H1 (cell line): Measurements from ENCODE around the gene OR1M1. TPM values are rescaled to one million over a fixed set of nuclear protein-coding genes. Genes with fewer than 3 reads are reported as not detected.

Experiments
- CTCF ChIA-PET: fragments of 300-600 bp; sonication (Branson Sonifier 250); formaldehyde crosslinking; loops from one replicate; lab custom pipeline; 2021; ENCODE audit not compliant: partially characterized antibody; lab: Charles Lee
- POLR2A ChIA-PET: fragments of 300-600 bp; sonication (Branson Sonifier 250); formaldehyde crosslinking; loops from one replicate; lab custom pipeline; 2021; ENCODE audit warnings: inconsistent platforms; ENCODE audit not compliant: partially characterized antibody; lab: Charles Lee
- DNase-seq, 2 experiments: peaks; one replicate each; pipeline versions ENCODE4 v3.0.0 to v3.0.0-alpha.2; 2010 to 2022; ENCODE audit warnings: low spot score in 2 of 2, low read depth in 1 of 2, mixed read lengths in 1 of 2
- FAIRE-seq: peaks from 2 replicates; lab custom pipeline; 2011; peaks lifted over from hg19 to GRCh38; lab: Jason Lieb, UNC
- H2AFZ ChIP-seq: 2 replicates; pipeline ENCODE4 v1.8.1; 2012; ENCODE audit warnings: low read length, inconsistent platforms
- H2AK5ac ChIP-seq: 2 replicates; pipeline ENCODE4 v1.6.1; 2013; ENCODE audit warnings: low read depth, low read length
- H2BK120ac ChIP-seq: replicated peaks from 2 replicates; pipeline ENCODE3; 2013; ENCODE audit warnings: low read depth, low read length, inconsistent platforms
- H2BK12ac ChIP-seq: 2 replicates; pipeline ENCODE4 v1.6.1; 2013; ENCODE audit warnings: low read depth, low read length
- H2BK15ac ChIP-seq: 2 replicates; pipeline ENCODE4 v1.6.1; 2013; ENCODE audit warnings: low read length
- H2BK20ac ChIP-seq: 2 replicates; pipeline ENCODE4 v1.6.1; 2013; ENCODE audit warnings: low read length
- H2BK5ac ChIP-seq: 2 replicates; pipeline ENCODE4 v1.6.1; 2013; ENCODE audit warnings: low read depth, low read length
- H3K14ac ChIP-seq: 2 replicates; pipeline ENCODE4 v1.6.1; 2013; ENCODE audit warnings: inconsistent platforms; ENCODE audit not compliant: insufficient read length
- H3K18ac ChIP-seq: 2 replicates; pipeline ENCODE4 v1.6.1; 2013; ENCODE audit warnings: low read length; ENCODE audit errors: extremely low read depth
- H3K23ac ChIP-seq: 2 replicates; pipeline ENCODE4 v1.6.1; 2013; ENCODE audit warnings: inconsistent platforms; ENCODE audit not compliant: insufficient read length
- H3K23me2 ChIP-seq: 2 replicates; pipeline ENCODE4 v1.6.1; 2013; ENCODE audit warnings: low read depth, low read length
- H3K27ac ChIP-seq: 2 replicates; pipeline ENCODE4 v1.6.1; 2011; ENCODE audit warnings: low read depth, low read length, inconsistent platforms
- H3K27me3 ChIP-seq, 4 experiments: replicated peaks in 1 of 4; 1 replicate in 1 of 4; 2 replicates in 3 of 4; pipeline versions ENCODE4 v1.6.1 to v1.8.1; 2011 to 2013; ENCODE audit warnings: low read length in 3 of 4, mild to moderate bottlenecking in 3 of 4, inconsistent platforms in 2 of 4, mixed read lengths in 2 of 4, moderate library complexity in 1 of 4; ENCODE audit not compliant: control insufficient read depth in 3 of 4, insufficient read depth in 3 of 4; ENCODE audit errors: extremely low read depth in 1 of 4
- H3K36me3 ChIP-seq, 4 experiments: 2 replicates each; pipeline versions ENCODE4 v1.6.1 to v1.8.1; 2011 to 2013; ENCODE audit warnings: mild to moderate bottlenecking in 4 of 4, low read length in 3 of 4, moderate library complexity in 2 of 4, control low read depth in 1 of 4, inconsistent platforms in 1 of 4; ENCODE audit not compliant: insufficient read depth in 4 of 4, control insufficient read depth in 2 of 4
- H3K4ac ChIP-seq: replicated peaks from 2 replicates; pipeline ENCODE3; 2013; ENCODE audit warnings: low read length, low read depth, mixed read lengths, inconsistent platforms; ENCODE audit not compliant: insufficient read length
- H3K4me1 ChIP-seq, 4 experiments: replicated peaks in 1 of 4; 1 replicate in 1 of 4; 2 replicates in 3 of 4; pipeline versions ENCODE4 v1.6.1 to v1.8.1; 2011 to 2013; ENCODE audit warnings: low read length in 3 of 4, inconsistent platforms in 2 of 4, mixed read lengths in 1 of 4; ENCODE audit not compliant: insufficient read depth in 4 of 4, control insufficient read depth in 3 of 4
- H3K4me2 ChIP-seq, 2 experiments: 2 replicates each; pipeline versions ENCODE4 v1.6.1 to v1.8.1; 2011 to 2013; ENCODE audit warnings: low read depth in 2 of 2, low read length in 2 of 2, control low read depth in 1 of 2, inconsistent platforms in 1 of 2, mild to moderate bottlenecking in 1 of 2; ENCODE audit not compliant: insufficient read depth in 1 of 2
- H3K4me3 ChIP-seq, 4 experiments: fragments of 200-600, 300-600 bp in 1 of 4; sonication (generic), shearing (Covaris generic), sonication (Bioruptor Twin) in 1 of 4; 2 replicates each; pipeline versions ENCODE4 v1.5.1 to v1.8.1; 2011 to 2016; ENCODE audit warnings: low read length in 4 of 4, low read depth in 3 of 4, control low read depth in 2 of 4, inconsistent platforms in 2 of 4, mild to moderate bottlenecking in 2 of 4, mixed read lengths in 1 of 4, moderate library complexity in 1 of 4; ENCODE audit not compliant: insufficient read depth in 2 of 4; ENCODE audit errors: extremely low read depth in 1 of 4
- H3K56ac ChIP-seq: replicated peaks from 2 replicates; pipeline ENCODE3; 2013; ENCODE audit warnings: low read depth, mild to moderate bottlenecking, mixed read lengths, low read length, inconsistent platforms; ENCODE audit not compliant: insufficient read length
- H3K79me1 ChIP-seq: 2 replicates; pipeline ENCODE4 v1.6.1; 2013; ENCODE audit warnings: low read depth, low read length, control low read depth
- H3K79me2 ChIP-seq, 2 experiments: 2 replicates each; pipeline versions ENCODE4 v1.6.1 to v1.8.1; 2012 to 2013; ENCODE audit warnings: low read length in 2 of 2, mild to moderate bottlenecking in 2 of 2, inconsistent platforms in 1 of 2; ENCODE audit not compliant: insufficient read depth in 2 of 2, control insufficient read depth in 1 of 2
- H3K9ac ChIP-seq, 4 experiments: replicated peaks in 1 of 4; 1 replicate in 1 of 4; 2 replicates in 3 of 4; pipeline versions ENCODE4 v1.6.1 to v1.8.1; 2011 to 2013; ENCODE audit warnings: low read depth in 3 of 4, low read length in 3 of 4, control low read depth in 2 of 4, mild to moderate bottlenecking in 2 of 4, moderate library complexity in 2 of 4, inconsistent platforms in 1 of 4; ENCODE audit errors: extremely low read depth in 1 of 4
- H3K9me3 ChIP-seq, 2 experiments: 2 replicates each; pipeline versions ENCODE4 v1.6.1 to v1.8.1; 2012 to 2013; ENCODE audit warnings: mild to moderate bottlenecking in 2 of 2, moderate library complexity in 2 of 2, control low read depth in 1 of 2, inconsistent platforms in 1 of 2, low read depth in 1 of 2, low read length in 1 of 2, mixed read lengths in 1 of 2; ENCODE audit not compliant: insufficient read depth in 2 of 2
- H4K20me1 ChIP-seq, 2 experiments: replicated peaks in 1 of 2; 2 replicates each; pipeline versions ENCODE3 to v1.8.1; 2011 to 2013; ENCODE audit warnings: inconsistent platforms in 2 of 2, low read length in 2 of 2, mild to moderate bottlenecking in 1 of 2; ENCODE audit not compliant: insufficient read depth in 2 of 2, control insufficient read depth in 1 of 2
- H4K5ac ChIP-seq: 2 replicates; pipeline ENCODE4 v1.6.1; 2013; ENCODE audit warnings: low read length, low read depth, mixed read lengths, inconsistent platforms; ENCODE audit not compliant: insufficient read length
- H4K8ac ChIP-seq: 2 replicates; pipeline ENCODE4 v1.8.0; 2013; ENCODE audit warnings: mild to moderate bottlenecking, moderate library complexity, low read length, inconsistent platforms; ENCODE audit not compliant: insufficient read depth; ENCODE audit errors: extremely low read depth
- H4K91ac ChIP-seq: replicated peaks from 2 replicates; pipeline ENCODE3; 2013; ENCODE audit warnings: low read length, mixed read lengths, inconsistent platforms; ENCODE audit not compliant: insufficient read length
- CTBP2 ChIP-seq: IDR thresholded peaks from 2 replicates; pipeline ENCODE4 v1.7.0; 2011; ENCODE audit warnings: borderline replicate concordance, mild to moderate bottlenecking, moderate library complexity, mixed read lengths, low read length; ENCODE audit not compliant: insufficient read depth, insufficient read length
- SUZ12 ChIP-seq: fragments of 200-600 bp; sonication (generic); IDR thresholded peaks from 2 replicates; pipeline ENCODE4 v1.6.1; 2012; ENCODE audit warnings: mild to moderate bottlenecking, inconsistent platforms, low read length, moderate library complexity, mixed read lengths
- WGBS, 2 experiments: shearing (Covaris generic) in 1 of 2; methylation state at CpG; one replicate each; pipeline versions ENCODE4 v1.1.6 to v1.1.7; 2013 to 2015; ENCODE audit warnings: low lambda C conversion rate in 2 of 2, mixed read lengths in 2 of 2, inconsistent platforms in 1 of 2, low coverage in 1 of 2, missing lambda C conversion rate in 1 of 2; ENCODE audit not compliant: insufficient replicate concordance in 2 of 2, insufficient coverage in 1 of 2, insufficient read length in 1 of 2; ENCODE audit errors: extremely low coverage in 1 of 2, missing lambda C conversion rate in 1 of 2; 5-methylcytosine and 5-hydroxymethylcytosine counted together
- polyA plus RNA-seq, 7 experiments: library from polyadenylated mRNA; depleted of rRNA in 3 of 7; stranded (reverse) in 5 of 7; unstranded in 2 of 7; fragments of >200 nt in 5 of 7; fragments of 200-250 nt in 2 of 7; gene quantifications; 1 replicate in 5 of 7; 2 replicates in 1 of 7; 4 replicates in 1 of 7; pipeline versions ENCODE4 v1.2.1 to v1.2.3, GENCODE V29; 2011 to 2013; ENCODE audit warnings: missing spikeins in 2 of 7, mixed read lengths in 2 of 7
- total RNA-seq: library from RNA; stranded (reverse); fragmentation: NEBNext Ultra II Directional; extraction: Animal tissue kit (Norgen Biotek cat#: 25700); gene quantifications from 2 replicates; pipeline ENCODE4 v1.2.1, GENCODE V29; 2021

OR1M1 gene
- total and polyA plus RNA-seq, 2 of the 8 experiments (the other 6 are each of a cell fraction or from before 2014, with no cell fraction given), result 0.12 TPM; not detected in 1

GRCh38 chr19:9132422-9132821 is 45.6 kb downstream of the OR1M1 start:
- no peak overlapping the region for H3K23ac ChIP-seq
- H3K23me2 ChIP-seq, result no peaks in the 10 kb centered on the region
- peaks cover 13 to 26% of the 10 kb centered on the region in 2 experiments; a peak in 3 of 4 replicates for H3K9me3 ChIP-seq
- no peaks in the 10 kb centered on the region for H3K79me2 ChIP-seq
- H3K4me2 ChIP-seq, result no peak overlapping the region
- no peak overlapping the region for H2AFZ ChIP-seq
- no peak overlapping the region for H3K9ac ChIP-seq
- no peak overlapping the region for H3K27ac ChIP-seq
- H3K14ac ChIP-seq, result no peak overlapping the region
- H2BK120ac ChIP-seq, result no peak overlapping the region
- H2BK12ac ChIP-seq, result no peak overlapping the region
- H3K56ac ChIP-seq, result no peak overlapping the region
- 74% methylated on average over 5 of the region's 5 CpGs; no CpG with 5 or more reads in 1 of the 2 experiments for WGBS, 2 experiments
- CTCF ChIA-PET, result no interaction called here
- no peaks in the 10 kb centered on the region for H4K20me1 ChIP-seq
- no peak overlapping the region for H2AK5ac ChIP-seq
- no peak for DNase-seq
- no peak overlapping the region for H3K18ac ChIP-seq
- H4K8ac ChIP-seq, result no peak overlapping the region
- H3K4me1 ChIP-seq, result no peaks in the 10 kb centered on the region
- FAIRE-seq, result no peak
- no peak overlapping the region for H4K5ac ChIP-seq
- H2BK5ac ChIP-seq, result no peak overlapping the region
- no peaks in the 10 kb centered on the region for H3K36me3 ChIP-seq
- no peak overlapping the region for H4K91ac ChIP-seq
- no peaks in the 10 kb centered on the region for H3K27me3 ChIP-seq
- no peak overlapping the region for H2BK15ac ChIP-seq
- H3K4me3 ChIP-seq, result no peak overlapping the region
- H2BK20ac ChIP-seq, result no peak overlapping the region
- POLR2A ChIA-PET, result interaction anchor here (1.0 kb wide), 1 partner anchor 32 kb away, joined by 3 read pairs; no protein-coding TSS in a partner anchor
- H3K79me1 ChIP-seq, result no peaks in the 10 kb centered on the region
- H3K4ac ChIP-seq, result no peak overlapping the region
- TF ChIP-seq SUZ12 (no peak), CTBP2 (no peak)
